OCI-LY7 (cell line): Measurements from ENCODE around the gene JAG2. TPM values are rescaled to one million over a fixed set of nuclear protein-coding genes. Genes with fewer than 3 reads are reported as not detected.

Source experiments
- BruUV-seq: library from RNA; stranded (reverse); fragments of 400-500 nt; replicated peaks from 2 replicates; lab custom pipeline; 2021; lab: Mats Ljungman, UMichigan
- CTCF ChIA-PET: fragments of 300-600 bp; sonication (Branson Sonifier 250); formaldehyde crosslinking; loops from one replicate; lab custom pipeline; 2022; ENCODE audit warnings: antibody characterized with exemption; ENCODE audit not compliant: unreplicated experiment; lab: Charles Lee
- POLR2A ChIA-PET: fragments of 300-600 bp; sonication (Branson Sonifier 250); formaldehyde crosslinking; loops from one replicate; lab custom pipeline; 2022; ENCODE audit warnings: antibody characterized with exemption; lab: Charles Lee
- DNase-seq: peaks from one replicate; pipeline ENCODE4 v3.0.0-alpha.2; 2015; ENCODE audit warnings: low spot score
- H2AFZ ChIP-seq: fragments of 200-600 bp; sonication (generic), shearing (Covaris generic); 2 replicates; pipeline ENCODE4 v1.6.1; 2014; ENCODE audit warnings: mild to moderate bottlenecking, antibody characterized with exemption, low read length, moderate library complexity
- H3K27ac ChIP-seq: fragments of 200-600 bp; sonication (generic); 2 replicates; pipeline ENCODE4 v1.5.1; 2014; ENCODE audit warnings: mixed run types, low read depth, mild to moderate bottlenecking, moderate library complexity, low read length, inconsistent platforms; ENCODE audit not compliant: poor library complexity, severe bottlenecking
- H3K36me3 ChIP-seq: fragments of 200-600 bp; sonication (generic); 2 replicates; pipeline ENCODE4 v1.6.1; 2014; ENCODE audit warnings: mild to moderate bottlenecking, antibody characterized with exemption, low read length, moderate library complexity, mixed read lengths; ENCODE audit not compliant: insufficient read depth
- H3K4me1 ChIP-seq: fragments of 200-600 bp; sonication (generic); 2 replicates; pipeline ENCODE4 v1.5.1; 2014; ENCODE audit warnings: mild to moderate bottlenecking, low read length; ENCODE audit not compliant: insufficient read depth, poor library complexity, severe bottlenecking
- H3K4me2 ChIP-seq: fragments of 200-600 bp; sonication (generic); 2 replicates; pipeline ENCODE4 v1.6.1; 2014; ENCODE audit warnings: mild to moderate bottlenecking, low read length
- H3K4me3 ChIP-seq: fragments of 200-600 bp; sonication (generic); 2 replicates; pipeline ENCODE4 v1.5.1; 2014; ENCODE audit warnings: mild to moderate bottlenecking, low read depth, low read length; ENCODE audit not compliant: poor library complexity, severe bottlenecking
- H3K79me2 ChIP-seq: fragments of 200-600 bp; sonication (generic); 2 replicates; pipeline ENCODE4 v1.6.1; 2016; ENCODE audit warnings: low read depth, mild to moderate bottlenecking, low read length, moderate library complexity, mixed read lengths; ENCODE audit not compliant: insufficient read depth
- H3K9me2 ChIP-seq: fragments of 200-600 bp; sonication (generic); 2 replicates; pipeline ENCODE4 v1.6.1; 2016; ENCODE audit warnings: mild to moderate bottlenecking, low read length, mixed read lengths; ENCODE audit not compliant: insufficient read depth
- H3K9me3 ChIP-seq: fragments of 200-600 bp; sonication (generic); 2 replicates; pipeline ENCODE4 v1.6.1; 2014; ENCODE audit warnings: mild to moderate bottlenecking, mixed run types, low read length, mixed read lengths
- H4K20me1 ChIP-seq: fragments of 200-600 bp; sonication (generic); 2 replicates; pipeline ENCODE4 v1.6.1; 2014; ENCODE audit warnings: mild to moderate bottlenecking, antibody characterized with exemption, low read length, moderate library complexity, mixed read lengths; ENCODE audit not compliant: insufficient read depth
- CTCF ChIP-seq: fragments of 200-600 bp; sonication (generic); conservative IDR thresholded peaks from 2 replicates; pipeline ENCODE4 v1.5.1; 2014; ENCODE audit warnings: mild to moderate bottlenecking, antibody characterized with exemption, low read length, moderate library complexity, mixed read lengths
- EZH2phosphoT487 ChIP-seq: fragments of 200-600 bp; sonication (generic); IDR thresholded peaks from 2 replicates; pipeline ENCODE4 v1.6.1; 2018; ENCODE audit warnings: low read depth, borderline replicate concordance, mild to moderate bottlenecking, mixed run types, antibody characterized with exemption, low read length, moderate library complexity, mixed read lengths
- intact Hi-C: fragments of 100-400 bp; cut with micrococcal nuclease; formaldehyde crosslinking; loops from one replicate; pipeline ENCODE4 v1.10.0; 2022; ENCODE audit not compliant: unreplicated experiment
- total RNA-seq, 2 experiments: library from RNA; depleted of rRNA in 1 of 2; stranded (reverse); fragments of >200 nt in 1 of 2; shearing (Covaris generic) in 1 of 2; gene quantifications; 2 replicates each; pipeline ENCODE4 v1.2.3, GENCODE V29; 2014 to 2022

JAG2 gene
- total RNA-seq, 2 experiments from 2014 or later, result 5.0 to 6.0 TPM

- Histone ChIP-seq H3K27ac (no peak overlapping the region), H4K20me1 (no peaks in the 10 kb centered on the region; the same call in 1 of the 2 replicates), H2AFZ (no peak overlapping the region), H3K79me2 (no peaks in the 10 kb centered on the region), H3K36me3 (no peaks in the 10 kb centered on the region), H3K4me3 (no peak overlapping the region), H3K4me2 (no peak overlapping the region), H3K4me1 (no peaks in the 10 kb centered on the region), H3K9me3 (no peaks in the 10 kb centered on the region), H3K9me2 (no peaks in the 10 kb centered on the region)
- BruUV-seq, result no TSS peak
- ChIA-PET CTCF (no interaction called here), POLR2A (interaction anchor here (0.6 kb wide), 1 partner anchor 19 kb away, joined by 3 read pairs; the partner anchor contains the start of gene NUDT14)
- no peak for DNase-seq
- no peak for TF ChIP-seq CTCF
- no peak for TF ChIP-seq EZH2phosphoT487
- intact Hi-C loops, result no loop called here
Measured at GRCh38 chr14:105161964-105162668, 6.5 kb downstream of the JAG2 start.

- H3K79me2 ChIP-seq, result no peaks in the 10 kb centered on the region
- no peaks in the 10 kb centered on the region for H3K36me3 ChIP-seq
- no TSS peak for BruUV-seq
- H4K20me1 ChIP-seq, result no peaks in the 10 kb centered on the region
- no peaks in the 10 kb centered on the region for H3K9me2 ChIP-seq
- ChIA-PET CTCF (interaction anchor here (0.5 kb wide), 1 partner anchor 26 kb away, joined by 3 read pairs; no protein-coding TSS in a partner anchor), POLR2A (no interaction called here)
- H3K27ac ChIP-seq, result no peak overlapping the region
- TF ChIP-seq EZH2phosphoT487, result no peak
- TF ChIP-seq CTCF, result no peak
- H2AFZ ChIP-seq, result no peak overlapping the region
- H3K4me3 ChIP-seq, result no peak overlapping the region
- no peaks in the 10 kb centered on the region for H3K9me3 ChIP-seq
- no peaks in the 10 kb centered on the region for H3K4me1 ChIP-seq
- no peak overlapping the region for H3K4me2 ChIP-seq
- DNase-seq, result no peak
- intact Hi-C loops, result no loop called here
Measured at GRCh38 chr14:105161309-105161708, 7.3 kb downstream of the JAG2 start.

GRCh38 chr14:105160776-105161175, 7.8 kb downstream of the JAG2 start:
- Histone ChIP-seq H3K79me2 (no peaks in the 10 kb centered on the region), H3K4me3 (no peak overlapping the region), H4K20me1 (no peaks in the 10 kb centered on the region), H2AFZ (no peak overlapping the region), H3K36me3 (no peaks in the 10 kb centered on the region), H3K27ac (no peak overlapping the region), H3K4me2 (no peak overlapping the region), H3K4me1 (no peaks in the 10 kb centered on the region), H3K9me3 (no peaks in the 10 kb centered on the region), H3K9me2 (no peaks in the 10 kb centered on the region)
- TF ChIP-seq EZH2phosphoT487 (no peak), CTCF (no peak)
- ChIA-PET CTCF (interaction anchor here (0.5 kb wide), 1 partner anchor 25 kb away, joined by 3 read pairs; no protein-coding TSS in a partner anchor), POLR2A (no interaction called here)
- BruUV-seq, result no TSS peak
- DNase-seq, result no peak
- intact Hi-C loops, result no loop called here
